HG03469 (cell line): ENCODE results near the gene SRD5A1.

Source experiments
- ATAC-seq: cut with Tn5 transposase; IDR thresholded peaks from one replicate; pipeline ENCODE4 v1.9.1; 2021; ENCODE audit warnings: mild to moderate bottlenecking, moderate library complexity, moderate number of reproducible peaks; ENCODE audit not compliant: unreplicated experiment

SRD5A1 gene, protein sequence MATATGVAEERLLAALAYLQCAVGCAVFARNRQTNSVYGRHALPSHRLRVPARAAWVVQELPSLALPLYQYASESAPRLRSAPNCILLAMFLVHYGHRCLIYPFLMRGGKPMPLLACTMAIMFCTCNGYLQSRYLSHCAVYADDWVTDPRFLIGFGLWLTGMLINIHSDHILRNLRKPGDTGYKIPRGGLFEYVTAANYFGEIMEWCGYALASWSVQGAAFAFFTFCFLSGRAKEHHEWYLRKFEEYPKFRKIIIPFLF

DNA sequence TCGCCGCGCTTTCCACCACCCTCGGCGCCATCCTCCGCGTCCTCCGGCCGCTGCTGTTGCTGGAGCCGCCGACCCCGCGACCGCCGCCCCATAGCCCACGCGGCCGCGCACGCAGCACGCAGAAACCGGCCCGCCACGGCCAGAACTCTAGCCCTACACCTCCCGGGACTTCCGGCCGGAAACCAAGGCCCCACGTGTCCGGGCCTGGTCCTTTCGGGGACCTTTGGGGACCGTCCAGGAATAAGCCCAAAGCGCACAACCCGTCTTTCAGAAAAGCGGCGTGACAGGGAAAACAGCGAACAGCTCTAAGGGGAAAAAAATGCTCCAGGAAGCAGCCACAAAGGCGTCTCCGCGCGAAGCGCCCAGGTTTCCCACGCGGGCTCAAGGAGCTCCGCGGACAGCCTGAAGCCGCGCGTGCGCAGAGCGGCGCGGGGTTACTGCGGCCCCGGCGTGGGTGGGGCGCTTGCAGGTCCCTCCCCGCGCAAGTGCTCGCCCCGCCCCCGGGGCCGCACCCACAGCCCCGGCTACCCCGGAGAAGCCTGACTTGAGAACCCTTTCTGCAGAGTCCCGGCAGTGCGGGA lies at the start of gene SRD5A1, which contains the start of gene NSUN2:
Gene SRD5A1, plus strand, starts transcription at position 553 of the 581 bp plus-strand sequence. CDS start 137 bp downstream, outside the sequence.
Gene NSUN2, minus strand, starts transcription at position 157 of the 581 bp plus-strand sequence. Its CDS starts 65 bp downstream, at position 92.
- peak; percentile 71 for ATAC-seq

- ATAC-seq = no peak
Measured at GRCh38 chr5:6584101-6584645, 49.1 kb upstream of the SRD5A1 start.

DNA sequence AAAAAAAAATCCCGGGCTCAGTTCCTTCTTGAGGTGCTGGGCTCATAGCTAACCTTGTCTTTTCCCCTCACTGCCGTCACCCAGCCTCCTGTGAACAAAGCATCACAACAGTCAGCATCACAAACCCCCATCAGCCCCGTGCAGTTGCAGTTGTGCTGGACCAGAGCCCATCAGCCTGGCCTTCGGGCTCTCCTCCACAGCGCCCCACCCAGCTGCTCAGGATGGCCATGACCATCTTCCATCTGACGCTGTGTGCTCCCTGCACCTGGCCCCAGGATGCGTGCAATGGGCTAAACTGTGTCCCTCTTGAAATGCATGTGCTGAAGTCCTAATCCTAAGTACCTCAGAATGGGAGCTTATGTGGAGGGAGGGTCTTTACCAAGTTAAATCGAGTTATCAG lies 48.5 kb upstream of the SRD5A1 start:
- no peak for ATAC-seq

GRCh38 chr5:6585168-6585567 lies 48.1 kb upstream of the SRD5A1 start:
- ATAC-seq = no peak

- ATAC-seq = no peak
Measured at GRCh38 chr5:6585939-6586646, 47.1 kb upstream of the SRD5A1 start.

- no peak for ATAC-seq
Measured at GRCh38 chr5:6586647-6587042, 46.6 kb upstream of the SRD5A1 start.

DNA sequence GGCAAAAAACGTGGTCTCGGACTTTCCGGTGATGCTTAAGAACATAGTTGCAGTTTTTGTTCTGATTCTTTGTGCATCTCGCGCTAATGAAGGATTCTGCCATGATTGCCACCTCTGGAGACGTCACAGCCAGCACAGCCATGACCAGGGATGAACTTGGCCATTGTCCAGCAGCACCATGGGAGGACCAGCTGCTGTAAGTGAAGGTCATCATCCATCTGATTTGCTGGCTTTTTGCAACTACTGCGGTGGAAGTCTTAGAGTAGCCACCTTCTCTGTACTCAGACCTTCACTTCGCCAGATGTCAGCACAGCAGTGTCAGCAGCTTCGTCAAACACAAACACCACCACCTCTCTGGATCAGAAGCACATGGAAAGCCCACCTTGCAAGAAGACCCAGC lies 46.1 kb upstream of the SRD5A1 start:
- no peak for ATAC-seq

GRCh38 chr5:6590581-6590980 lies 42.7 kb upstream of the SRD5A1 start:
- ATAC-seq = no peak

GRCh38 chr5:6591671-6592288 lies 41.5 kb upstream of the SRD5A1 start:
- no peak for ATAC-seq

- no peak for ATAC-seq
Measured at GRCh38 chr5:6592601-6593000, 40.6 kb upstream of the SRD5A1 start.

DNA sequence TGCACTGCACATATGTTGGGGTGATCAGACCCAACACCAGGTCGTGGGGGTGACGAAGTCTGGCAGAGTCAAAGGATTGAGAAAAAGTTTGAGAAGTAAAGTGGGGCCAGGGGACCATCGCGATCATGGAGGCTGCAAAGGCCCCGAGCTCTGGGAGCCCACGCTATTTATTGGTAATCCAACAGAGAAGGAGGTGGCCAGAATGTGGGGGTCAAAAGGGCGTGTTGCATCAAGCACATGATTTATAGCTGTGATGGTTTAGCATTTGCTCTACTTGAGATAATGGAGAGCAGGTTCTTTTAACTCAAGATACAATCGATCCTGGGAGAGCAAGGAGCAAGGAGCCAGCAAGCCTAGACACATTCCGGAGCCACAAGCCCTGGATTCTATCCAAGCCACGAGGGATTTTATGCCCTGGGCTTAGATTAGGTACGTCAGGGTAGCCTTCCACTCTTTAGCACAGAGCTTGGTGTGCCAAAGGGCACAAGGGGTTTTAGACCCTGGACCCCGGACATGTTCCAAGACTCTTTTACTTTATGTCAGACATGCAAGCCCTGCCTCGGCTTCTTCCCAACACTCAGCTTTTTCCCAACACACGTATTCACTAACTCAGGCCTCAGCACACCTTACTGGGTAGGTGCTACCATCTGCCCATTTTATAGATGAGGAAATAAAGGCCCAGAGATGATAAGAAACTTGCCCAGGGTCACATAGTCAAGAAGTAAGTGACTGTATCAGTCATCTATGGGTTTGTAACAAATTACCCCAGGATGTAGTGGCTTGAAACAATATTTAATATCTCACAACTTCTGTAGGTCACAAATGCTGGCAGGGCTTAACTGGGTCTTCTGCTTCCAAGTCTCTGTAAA lies 39.9 kb upstream of the SRD5A1 start:
- ATAC-seq = no peak

DNA sequence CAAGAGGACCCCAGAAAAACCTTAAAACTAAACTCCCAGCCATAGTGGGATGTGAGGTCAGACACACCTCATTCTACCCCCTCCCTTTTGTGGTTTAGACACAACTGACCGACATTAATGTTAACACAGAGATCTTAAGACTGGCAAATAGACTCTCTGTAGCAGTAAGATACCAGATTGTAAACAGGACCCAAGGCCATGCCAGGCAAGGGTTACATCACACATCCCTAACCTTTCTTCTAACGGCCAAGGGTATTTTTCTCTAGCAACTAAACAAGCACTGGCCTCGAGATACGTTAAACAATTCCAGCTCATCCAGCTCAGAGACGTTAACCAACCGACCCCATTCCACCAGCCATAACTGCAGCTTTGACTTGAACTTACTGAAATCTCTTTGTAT lies 39.2 kb upstream of the SRD5A1 start:
- ATAC-seq = no peak

GRCh38 chr5:6595405-6595804 lies 37.8 kb upstream of the SRD5A1 start:
- no peak for ATAC-seq

- ATAC-seq = no peak
Measured at GRCh38 chr5:6596388-6596787, 36.9 kb upstream of the SRD5A1 start.

- no peak for ATAC-seq
Measured at GRCh38 chr5:6597557-6597956, 35.7 kb upstream of the SRD5A1 start.

GRCh38 chr5:6598351-6598900 lies 34.8 kb upstream of the SRD5A1 start:
- no peak for ATAC-seq

GRCh38 chr5:6599739-6600138 lies 33.5 kb upstream of the SRD5A1 start:
- no peak for ATAC-seq

- ATAC-seq = no peak
Measured at GRCh38 chr5:6601271-6601670, 32.0 kb upstream of the SRD5A1 start.

GRCh38 chr5:6601816-6602215 lies 31.4 kb upstream of the SRD5A1 start:
- no peak for ATAC-seq

GRCh38 chr5:6602441-6602840 lies 30.8 kb upstream of the SRD5A1 start:
- no peak for ATAC-seq
